Occipital lobe (tissue), 2 donors: ENCODE data around the gene GRIA1. TPM values are rescaled to one million over a fixed set of nuclear protein-coding genes. Genes with fewer than 3 reads are reported as not detected.

Experiments
- DNase-seq: peaks from one replicate; lab custom pipeline; 2025; lab: John Stamatoyannopoulos, UW
- total RNA-seq: library from RNA; depleted of rRNA; stranded (reverse); fragments of >200 nt; gene quantifications from one replicate; pipeline ENCODE4 v1.2.3, GENCODE V29; 2014

GRIA1 gene
- 229 TPM for total RNA-seq

- DNase-seq = peak; percentile 49
Measured at GRCh38 chr5:153490118-153491037, at the start of gene GRIA1. Gene GRIA1 (plus strand): TSS chr5:153490670.

DNA sequence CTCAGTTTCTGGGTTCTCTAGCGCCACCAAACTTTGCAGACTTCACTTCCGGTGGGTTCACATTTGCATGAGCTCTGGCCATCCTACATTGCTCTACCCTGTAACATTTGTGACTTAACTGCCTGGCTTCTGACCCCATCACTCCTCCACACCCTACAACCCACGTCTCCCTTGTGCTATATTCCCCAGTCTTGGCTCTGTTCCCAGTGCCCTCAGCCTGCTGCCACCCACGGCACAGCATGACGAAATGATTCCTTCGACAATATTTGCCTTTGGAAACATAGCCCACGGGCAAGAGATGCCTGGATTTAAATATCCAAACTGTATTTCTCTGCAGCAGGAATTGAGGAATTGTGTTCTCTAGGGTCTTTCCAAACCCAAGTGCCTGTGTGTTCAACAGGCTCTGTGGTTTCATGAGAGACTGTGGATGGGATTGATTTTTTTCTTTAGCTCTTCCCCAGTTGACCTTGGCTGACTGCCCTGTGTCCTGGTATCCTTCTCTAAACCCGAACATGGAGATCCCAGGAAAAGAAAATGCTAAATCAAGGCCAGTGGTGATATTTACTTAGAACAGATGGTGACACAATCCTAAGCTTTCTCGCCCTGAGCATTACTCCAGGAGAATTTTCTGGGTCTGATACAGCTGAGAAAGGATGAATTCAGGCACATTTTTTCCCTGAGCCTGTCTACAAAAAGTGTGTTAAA is 44.4 kb upstream of the GRIA1 start:
- DNase-seq = no peak

DNA sequence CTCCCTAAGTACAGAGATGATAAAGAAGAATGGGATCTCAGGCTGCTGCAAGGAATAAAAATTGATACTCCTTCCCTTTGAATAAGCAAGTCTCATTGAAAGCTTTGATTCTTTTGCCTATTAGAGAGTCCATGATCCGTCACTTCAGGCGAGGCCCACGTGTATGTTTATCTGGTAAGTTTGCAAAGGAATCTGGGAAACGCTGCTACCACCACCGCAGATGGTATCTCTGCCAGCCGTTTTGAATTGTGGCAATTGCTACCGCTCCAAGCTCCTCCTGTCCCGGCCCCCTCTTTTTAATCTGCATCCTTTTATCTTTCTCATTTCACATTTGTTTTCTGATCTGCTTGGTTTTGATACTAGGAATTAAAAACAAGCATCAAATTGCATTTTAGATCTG is 42.9 kb upstream of the GRIA1 start:
- no peak for DNase-seq

DNA sequence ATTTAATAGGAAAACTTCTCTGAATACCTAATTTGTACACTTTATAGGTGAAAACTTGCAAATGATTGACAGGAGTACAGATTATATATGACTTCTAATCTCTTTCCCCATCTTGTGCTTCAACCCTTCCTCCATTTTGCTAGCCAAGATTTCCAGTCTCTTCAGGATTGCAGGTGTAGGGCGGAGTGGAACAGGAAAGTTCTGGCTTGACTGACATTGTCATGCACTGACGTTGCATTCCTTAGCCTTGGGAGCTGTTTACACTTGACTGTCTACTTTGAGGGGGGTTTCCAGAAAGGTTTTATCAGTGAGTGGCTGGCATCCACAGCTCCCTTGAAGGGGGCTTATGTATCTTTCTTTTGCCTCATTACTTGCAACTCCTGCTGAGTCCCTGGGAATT is 34.1 kb upstream of the GRIA1 start:
- no peak for DNase-seq

DNA sequence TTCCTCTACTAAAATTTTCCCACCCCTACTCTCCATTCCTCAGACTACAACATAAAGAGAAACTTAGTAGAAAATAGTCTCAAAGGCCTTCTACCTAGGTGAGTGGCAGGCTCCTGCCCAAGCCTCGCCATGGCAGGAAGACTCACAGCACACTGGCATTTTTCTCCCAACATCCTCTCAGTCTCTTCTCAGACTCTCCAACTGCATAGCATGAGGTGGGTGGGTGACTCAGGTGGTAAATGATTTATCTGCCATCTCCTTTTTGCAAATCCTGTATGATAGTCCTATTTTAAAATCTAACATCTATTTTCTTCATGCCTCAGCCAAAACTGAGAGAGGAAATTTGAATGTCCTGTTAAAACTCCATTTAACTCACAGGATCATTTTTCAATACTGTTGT is 33.5 kb upstream of the GRIA1 start:
- no peak for DNase-seq

DNA sequence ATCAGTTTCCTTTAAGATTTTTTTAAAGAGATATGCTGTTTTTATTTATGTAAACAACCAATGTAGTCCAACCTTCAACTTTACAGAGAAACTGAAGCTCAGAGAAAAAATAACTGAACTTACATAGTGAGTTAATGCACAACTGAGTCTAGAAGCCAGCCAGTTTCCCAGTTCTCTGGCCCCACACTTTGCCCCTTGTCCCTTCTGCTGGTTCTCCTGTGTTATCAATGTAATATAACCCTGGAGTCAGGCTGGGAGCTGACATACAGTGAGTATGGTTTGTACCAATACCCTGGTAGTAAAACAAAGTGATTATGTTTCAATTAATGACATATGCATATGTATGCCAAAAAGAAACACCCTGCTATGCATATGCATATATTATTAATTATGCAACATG is 32.2 kb upstream of the GRIA1 start:
- no peak for DNase-seq

DNA sequence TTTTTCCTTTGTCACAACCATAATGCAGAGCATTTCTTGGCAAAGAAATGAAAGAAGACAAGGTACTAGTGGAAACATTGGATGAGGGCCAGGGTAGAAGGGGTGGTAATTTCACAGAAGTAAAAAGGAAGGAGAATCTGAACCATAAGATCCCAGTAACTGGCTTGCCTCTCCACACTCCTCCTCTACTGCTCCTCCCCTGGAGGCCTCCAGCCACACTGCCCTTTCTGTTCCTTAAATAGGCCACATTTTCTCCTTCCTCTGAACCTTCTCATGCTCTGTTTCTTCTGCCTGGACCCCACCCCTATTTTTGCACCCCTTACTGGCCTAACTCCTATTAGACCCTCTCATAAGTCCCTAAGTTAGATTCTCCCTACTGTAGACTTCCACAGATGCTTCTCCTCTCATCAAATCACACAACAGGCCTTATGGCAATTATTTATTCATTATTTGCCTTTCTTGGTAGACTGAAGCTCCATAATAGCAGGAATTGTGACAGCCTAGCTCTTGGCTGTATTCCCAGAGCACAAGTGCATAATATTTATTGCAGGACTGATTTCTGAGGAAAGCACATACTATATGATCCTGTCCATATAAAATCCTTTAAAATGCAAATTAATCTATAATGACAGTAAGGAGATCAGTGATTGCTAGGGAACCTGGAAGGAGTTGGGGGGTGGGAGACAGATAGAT is 31.3 kb upstream of the GRIA1 start:
- no peak for DNase-seq

GRCh38 chr5:153460421-153460820 is 30.0 kb upstream of the GRIA1 start:
- DNase-seq = no peak

- no peak for DNase-seq
Measured at GRCh38 chr5:153461341-153461740, 29.1 kb upstream of the GRIA1 start.

GRCh38 chr5:153463806-153464205 is 26.7 kb upstream of the GRIA1 start:
- no peak for DNase-seq

- no peak for DNase-seq
Measured at GRCh38 chr5:153467546-153467945, 22.9 kb upstream of the GRIA1 start.

DNA sequence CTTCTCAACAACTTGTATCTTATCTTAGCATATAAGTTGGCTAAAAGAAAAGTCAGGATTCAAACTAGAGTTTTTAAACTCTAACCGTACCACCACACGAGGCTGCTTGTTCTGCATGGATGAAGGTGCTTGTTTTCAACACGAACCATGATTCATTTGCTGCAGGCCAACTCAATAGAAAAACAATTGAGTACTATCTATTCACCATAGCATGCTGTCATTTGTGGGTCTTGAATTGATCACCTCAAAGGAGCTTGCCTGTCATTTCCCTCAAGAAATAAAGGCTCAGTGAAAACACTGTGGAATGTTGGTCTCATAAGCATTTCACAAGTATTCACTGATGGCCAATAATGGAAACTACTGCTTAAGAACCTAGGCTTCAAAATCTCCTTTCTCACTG is 21.0 kb upstream of the GRIA1 start:
- DNase-seq = no peak

GRCh38 chr5:153470736-153471135 is 19.7 kb upstream of the GRIA1 start:
- no peak for DNase-seq

- no peak for DNase-seq
Measured at GRCh38 chr5:153476767-153477166, 13.7 kb upstream of the GRIA1 start.

GRCh38 chr5:153480401-153480800 is 10.1 kb upstream of the GRIA1 start:
- no peak for DNase-seq

DNA sequence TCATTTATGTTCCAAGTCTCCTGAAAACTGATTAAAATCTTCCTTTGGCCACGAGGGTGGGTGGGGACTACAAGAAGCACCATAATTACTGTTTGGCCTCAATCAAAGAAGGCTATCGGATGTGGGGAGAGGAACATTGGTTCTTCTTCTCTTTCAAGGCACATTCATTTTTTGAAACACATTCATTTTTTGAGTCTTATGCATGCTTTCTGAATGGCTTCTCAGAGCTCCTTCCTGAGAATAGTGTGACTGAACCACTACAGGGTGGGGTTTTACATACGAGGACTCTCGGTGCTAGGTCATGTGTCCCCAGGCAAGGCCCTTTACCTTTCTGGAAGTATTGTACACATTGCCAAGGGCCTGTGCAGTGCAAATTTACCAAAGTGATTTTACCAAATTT is 7.0 kb upstream of the GRIA1 start:
- no peak for DNase-seq

GRCh38 chr5:153485641-153486040 is 4.8 kb upstream of the GRIA1 start:
- DNase-seq = no peak

DNA sequence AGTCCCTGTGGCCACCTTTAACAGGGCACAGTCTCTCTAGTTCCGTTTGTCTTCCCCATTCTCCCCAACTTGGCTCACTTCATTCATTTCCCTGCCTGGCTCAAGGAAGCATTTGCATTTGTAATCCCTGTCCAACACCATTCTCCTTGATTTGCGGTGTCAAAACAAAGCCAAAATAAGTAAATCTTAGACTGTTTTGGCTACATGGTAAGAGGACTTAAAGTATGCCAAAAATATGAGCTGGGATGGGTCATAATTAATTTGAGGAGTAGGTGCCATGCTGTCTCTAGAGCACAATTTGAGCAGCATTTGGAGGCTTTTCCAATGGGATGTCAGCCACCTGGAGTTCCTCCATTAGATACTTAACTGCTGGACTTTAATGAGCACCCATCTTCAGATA is 3.7 kb upstream of the GRIA1 start:
- DNase-seq = no peak

- DNase-seq = no peak
Measured at GRCh38 chr5:153489611-153490010, 859 bp upstream of the GRIA1 start.

DNA sequence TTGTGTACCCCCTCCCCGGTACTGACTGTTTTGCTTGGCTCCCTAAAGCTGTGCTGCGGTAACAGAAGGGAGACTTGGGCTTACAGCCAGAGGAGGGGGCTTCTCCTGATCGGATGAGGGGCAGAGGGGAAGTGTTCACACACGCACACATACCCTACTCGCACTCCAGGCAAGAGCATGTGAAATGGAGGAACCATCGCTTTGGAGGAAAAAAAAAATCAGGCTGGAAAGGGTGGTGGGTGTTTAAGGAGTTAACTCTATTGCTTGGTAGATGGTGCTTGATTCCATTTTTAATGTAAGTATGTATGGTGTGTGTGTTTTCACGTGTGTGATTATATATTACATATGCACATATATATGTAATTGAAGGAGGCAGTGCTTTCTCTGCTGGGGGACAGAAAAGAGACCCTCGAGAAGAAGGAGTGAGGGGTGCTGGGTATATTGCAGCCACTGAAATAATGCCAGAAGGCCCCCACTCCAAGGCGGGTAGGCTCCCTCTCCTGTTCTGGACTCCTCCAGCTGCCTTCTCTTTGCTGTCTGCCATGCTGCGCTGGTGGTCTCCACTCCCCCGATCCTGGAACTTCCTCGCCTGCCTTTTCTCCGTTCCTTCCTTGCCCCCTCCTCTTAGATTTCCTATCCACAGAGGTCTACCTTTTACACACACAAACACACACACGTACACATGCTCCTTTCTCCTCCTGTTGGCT is 721 bp downstream of the GRIA1 start:
- DNase-seq = no peak

DNA sequence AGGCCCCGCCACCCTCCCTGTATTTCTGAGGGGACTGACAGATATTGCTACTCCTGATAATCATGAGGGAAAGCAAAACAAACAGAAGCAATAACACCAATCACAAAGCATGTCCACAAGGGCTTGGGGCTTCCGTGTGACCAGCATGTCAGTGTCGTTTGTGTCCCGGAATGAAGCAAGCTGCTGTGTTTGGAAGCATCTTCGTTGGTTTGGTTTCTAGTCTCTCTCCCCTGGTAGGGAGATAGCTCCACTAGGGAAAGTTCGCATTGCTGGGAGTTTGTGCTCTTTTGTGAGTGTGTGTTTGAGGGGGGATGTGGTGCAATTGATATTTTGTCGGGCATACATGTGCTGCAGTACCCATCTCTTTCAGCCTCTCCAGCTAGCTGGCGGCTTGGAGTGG is 1.4 kb downstream of the GRIA1 start:
- DNase-seq = no peak

DNA sequence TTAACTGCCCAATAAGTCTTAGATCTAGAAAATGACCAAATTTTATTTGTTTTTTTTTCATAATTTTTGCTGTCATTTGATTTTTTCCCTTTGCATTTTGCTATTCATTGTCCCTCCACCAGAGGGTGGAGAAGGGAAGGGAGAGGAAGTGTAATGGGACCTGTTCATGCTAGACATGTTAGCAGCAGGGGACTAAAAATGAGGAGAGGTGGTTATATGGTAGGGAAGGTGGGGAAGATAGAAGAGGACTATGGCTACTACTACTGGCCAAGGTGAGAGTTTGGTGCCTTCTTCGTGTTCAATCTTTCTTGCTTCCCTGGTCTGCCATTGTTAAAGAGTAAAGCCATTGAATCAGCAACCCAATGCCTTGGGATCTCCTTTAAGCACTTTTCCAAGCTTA is 6.4 kb downstream of the GRIA1 start:
- DNase-seq = no peak
